ENCODE measurements around the gene WWC2. TPM values are rescaled to one million over a fixed set of nuclear protein-coding genes. Genes with fewer than 3 reads are reported as not detected.
A peak's percentile ranks its signal among the peaks of the same experiment; 100 is the strongest.

The WWC2 gene
- total and polyA plus RNA-seq, 2 experiments from 2014 or later: 50.5 to 74.2 TPM

DNA sequence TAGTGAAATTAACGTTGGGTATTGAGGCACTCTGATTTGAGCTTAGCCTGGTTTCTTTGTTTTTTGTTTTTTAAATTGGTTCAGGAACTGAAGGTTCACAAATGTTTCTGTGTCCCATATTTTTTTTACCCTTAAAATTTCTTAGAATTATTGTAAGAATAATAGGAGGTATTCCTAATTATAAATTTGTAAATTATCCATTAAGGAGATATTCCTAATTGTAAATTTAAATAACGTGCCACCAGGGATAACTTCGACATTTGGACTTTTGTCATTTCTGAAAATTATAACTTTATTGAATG, 1.2 kb downstream of the WWC2 start:
- Histone ChIP-seq H3K27ac (ENCODE audit: low read depth) (peak overlapping the region; percentile 75), H3K36me3 (ENCODE audit: insufficient read depth) (no peaks in the 10 kb centered on the region), H2AFZ (no peak overlapping the region), H3K4me1 (ENCODE audit: insufficient read depth) (peaks cover 46% of the 10 kb centered on the region), H3F3A (replicated peaks; ENCODE audit: low read depth) (no peaks in the 10 kb centered on the region), H3K9me2 (ENCODE audit: insufficient read depth) (no peaks in the 10 kb centered on the region), H3K4me3 (peak overlapping the region; percentile 88), H3K27me3 (ENCODE audit: insufficient read depth) (peaks cover 13% of the 10 kb centered on the region), H4K20me1 (replicated peaks; ENCODE audit: insufficient read depth) (peaks cover 19% of the 10 kb centered on the region), H3K4me2 (peak overlapping the region; percentile 80), H3K79me2 (replicated peaks; ENCODE audit: insufficient read depth) (peaks cover 54% of the 10 kb centered on the region)
- Mint-ChIP-seq H3K27me3 (ENCODE audit: insufficient read depth, low read depth, poor library complexity) (peaks cover 18% of the 10 kb centered on the region), H3K4me1 (peaks cover 51% of the 10 kb centered on the region), H3K4me3 (peak overlapping the region; percentile 87), H3K9me3 (no peaks in the 10 kb centered on the region), H3K27ac (no peak overlapping the region), H3K36me3 (ENCODE audit: low read depth) (no peaks in the 10 kb centered on the region; the same call in 2 of the 3 replicates)
- TF ChIP-seq NANOG (IDR thresholded peaks at IDR 0.05; ENCODE audit: borderline replicate concordance) (no peak), ZNF331 (CRISPR knock-in tag; IDR thresholded peaks at IDR 0.05; ENCODE audit: low read depth) (no peak), ETS1 (IDR thresholded peaks at IDR 0.05) (no peak), EZH2phosphoT487 (IDR thresholded peaks at IDR 0.05; ENCODE audit: unreplicated experiment) (no peak), STAT1 (IDR thresholded peaks at IDR 0.05; ENCODE audit: unreplicated experiment) (no peak), POLR2AphosphoS5 (IDR thresholded peaks at IDR 0.05; ENCODE audit: low read depth) (no peak), JUNB (IDR thresholded peaks at IDR 0.05; ENCODE audit: unreplicated experiment) (no peak)
- TF ChIP-seq, protein P1, sequence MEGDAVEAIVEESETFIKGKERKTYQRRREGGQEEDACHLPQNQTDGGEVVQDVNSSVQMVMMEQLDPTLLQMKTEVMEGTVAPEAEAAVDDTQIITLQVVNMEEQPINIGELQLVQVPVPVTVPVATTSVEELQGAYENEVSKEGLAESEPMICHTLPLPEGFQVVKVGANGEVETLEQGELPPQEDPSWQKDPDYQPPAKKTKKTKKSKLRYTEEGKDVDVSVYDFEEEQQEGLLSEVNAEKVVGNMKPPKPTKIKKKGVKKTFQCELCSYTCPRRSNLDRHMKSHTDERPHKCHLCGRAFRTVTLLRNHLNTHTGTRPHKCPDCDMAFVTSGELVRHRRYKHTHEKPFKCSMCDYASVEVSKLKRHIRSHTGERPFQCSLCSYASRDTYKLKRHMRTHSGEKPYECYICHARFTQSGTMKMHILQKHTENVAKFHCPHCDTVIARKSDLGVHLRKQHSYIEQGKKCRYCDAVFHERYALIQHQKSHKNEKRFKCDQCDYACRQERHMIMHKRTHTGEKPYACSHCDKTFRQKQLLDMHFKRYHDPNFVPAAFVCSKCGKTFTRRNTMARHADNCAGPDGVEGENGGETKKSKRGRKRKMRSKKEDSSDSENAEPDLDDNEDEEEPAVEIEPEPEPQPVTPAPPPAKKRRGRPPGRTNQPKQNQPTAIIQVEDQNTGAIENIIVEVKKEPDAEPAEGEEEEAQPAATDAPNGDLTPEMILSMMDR (conservative IDR thresholded peaks at IDR 0.05; ENCODE audit: low read depth in 2 of 2): no peak
- TF ChIP-seq, protein P2, sequence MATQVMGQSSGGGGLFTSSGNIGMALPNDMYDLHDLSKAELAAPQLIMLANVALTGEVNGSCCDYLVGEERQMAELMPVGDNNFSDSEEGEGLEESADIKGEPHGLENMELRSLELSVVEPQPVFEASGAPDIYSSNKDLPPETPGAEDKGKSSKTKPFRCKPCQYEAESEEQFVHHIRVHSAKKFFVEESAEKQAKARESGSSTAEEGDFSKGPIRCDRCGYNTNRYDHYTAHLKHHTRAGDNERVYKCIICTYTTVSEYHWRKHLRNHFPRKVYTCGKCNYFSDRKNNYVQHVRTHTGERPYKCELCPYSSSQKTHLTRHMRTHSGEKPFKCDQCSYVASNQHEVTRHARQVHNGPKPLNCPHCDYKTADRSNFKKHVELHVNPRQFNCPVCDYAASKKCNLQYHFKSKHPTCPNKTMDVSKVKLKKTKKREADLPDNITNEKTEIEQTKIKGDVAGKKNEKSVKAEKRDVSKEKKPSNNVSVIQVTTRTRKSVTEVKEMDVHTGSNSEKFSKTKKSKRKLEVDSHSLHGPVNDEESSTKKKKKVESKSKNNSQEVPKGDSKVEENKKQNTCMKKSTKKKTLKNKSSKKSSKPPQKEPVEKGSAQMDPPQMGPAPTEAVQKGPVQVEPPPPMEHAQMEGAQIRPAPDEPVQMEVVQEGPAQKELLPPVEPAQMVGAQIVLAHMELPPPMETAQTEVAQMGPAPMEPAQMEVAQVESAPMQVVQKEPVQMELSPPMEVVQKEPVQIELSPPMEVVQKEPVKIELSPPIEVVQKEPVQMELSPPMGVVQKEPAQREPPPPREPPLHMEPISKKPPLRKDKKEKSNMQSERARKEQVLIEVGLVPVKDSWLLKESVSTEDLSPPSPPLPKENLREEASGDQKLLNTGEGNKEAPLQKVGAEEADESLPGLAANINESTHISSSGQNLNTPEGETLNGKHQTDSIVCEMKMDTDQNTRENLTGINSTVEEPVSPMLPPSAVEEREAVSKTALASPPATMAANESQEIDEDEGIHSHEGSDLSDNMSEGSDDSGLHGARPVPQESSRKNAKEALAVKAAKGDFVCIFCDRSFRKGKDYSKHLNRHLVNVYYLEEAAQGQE (IDR thresholded peaks at IDR 0.05; ENCODE audit: unreplicated experiment): no peak
- DNase-seq (ENCODE audit: low spot score) (no peak), ATAC-seq (no peak)

DNA sequence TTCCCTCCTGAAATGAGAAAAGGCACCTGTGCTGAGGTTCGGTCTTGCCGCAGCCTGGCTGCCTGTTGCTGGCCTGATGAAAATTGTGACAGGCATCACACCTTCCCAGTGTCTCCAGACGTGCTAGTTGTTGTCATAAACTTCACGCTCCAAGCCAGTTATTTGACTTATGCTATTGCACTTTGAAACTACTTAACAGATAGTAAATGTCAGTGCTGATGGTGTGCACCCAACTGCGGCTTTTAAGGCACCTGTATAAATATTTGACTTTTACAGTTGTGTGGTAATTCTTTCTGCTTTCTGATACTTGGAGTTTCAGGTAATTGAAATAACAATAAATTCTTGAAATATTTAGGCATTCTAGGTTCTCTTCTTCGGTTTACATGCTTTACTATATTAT, 1.8 kb downstream of the WWC2 start:
- no peaks in the 10 kb centered on the region for H3K9me2 ChIP-seq (ENCODE audit: insufficient read depth)
- TF ChIP-seq POLR2AphosphoS5 (IDR thresholded peaks at IDR 0.05; ENCODE audit: low read depth): no peak
- TF ChIP-seq, protein P3, sequence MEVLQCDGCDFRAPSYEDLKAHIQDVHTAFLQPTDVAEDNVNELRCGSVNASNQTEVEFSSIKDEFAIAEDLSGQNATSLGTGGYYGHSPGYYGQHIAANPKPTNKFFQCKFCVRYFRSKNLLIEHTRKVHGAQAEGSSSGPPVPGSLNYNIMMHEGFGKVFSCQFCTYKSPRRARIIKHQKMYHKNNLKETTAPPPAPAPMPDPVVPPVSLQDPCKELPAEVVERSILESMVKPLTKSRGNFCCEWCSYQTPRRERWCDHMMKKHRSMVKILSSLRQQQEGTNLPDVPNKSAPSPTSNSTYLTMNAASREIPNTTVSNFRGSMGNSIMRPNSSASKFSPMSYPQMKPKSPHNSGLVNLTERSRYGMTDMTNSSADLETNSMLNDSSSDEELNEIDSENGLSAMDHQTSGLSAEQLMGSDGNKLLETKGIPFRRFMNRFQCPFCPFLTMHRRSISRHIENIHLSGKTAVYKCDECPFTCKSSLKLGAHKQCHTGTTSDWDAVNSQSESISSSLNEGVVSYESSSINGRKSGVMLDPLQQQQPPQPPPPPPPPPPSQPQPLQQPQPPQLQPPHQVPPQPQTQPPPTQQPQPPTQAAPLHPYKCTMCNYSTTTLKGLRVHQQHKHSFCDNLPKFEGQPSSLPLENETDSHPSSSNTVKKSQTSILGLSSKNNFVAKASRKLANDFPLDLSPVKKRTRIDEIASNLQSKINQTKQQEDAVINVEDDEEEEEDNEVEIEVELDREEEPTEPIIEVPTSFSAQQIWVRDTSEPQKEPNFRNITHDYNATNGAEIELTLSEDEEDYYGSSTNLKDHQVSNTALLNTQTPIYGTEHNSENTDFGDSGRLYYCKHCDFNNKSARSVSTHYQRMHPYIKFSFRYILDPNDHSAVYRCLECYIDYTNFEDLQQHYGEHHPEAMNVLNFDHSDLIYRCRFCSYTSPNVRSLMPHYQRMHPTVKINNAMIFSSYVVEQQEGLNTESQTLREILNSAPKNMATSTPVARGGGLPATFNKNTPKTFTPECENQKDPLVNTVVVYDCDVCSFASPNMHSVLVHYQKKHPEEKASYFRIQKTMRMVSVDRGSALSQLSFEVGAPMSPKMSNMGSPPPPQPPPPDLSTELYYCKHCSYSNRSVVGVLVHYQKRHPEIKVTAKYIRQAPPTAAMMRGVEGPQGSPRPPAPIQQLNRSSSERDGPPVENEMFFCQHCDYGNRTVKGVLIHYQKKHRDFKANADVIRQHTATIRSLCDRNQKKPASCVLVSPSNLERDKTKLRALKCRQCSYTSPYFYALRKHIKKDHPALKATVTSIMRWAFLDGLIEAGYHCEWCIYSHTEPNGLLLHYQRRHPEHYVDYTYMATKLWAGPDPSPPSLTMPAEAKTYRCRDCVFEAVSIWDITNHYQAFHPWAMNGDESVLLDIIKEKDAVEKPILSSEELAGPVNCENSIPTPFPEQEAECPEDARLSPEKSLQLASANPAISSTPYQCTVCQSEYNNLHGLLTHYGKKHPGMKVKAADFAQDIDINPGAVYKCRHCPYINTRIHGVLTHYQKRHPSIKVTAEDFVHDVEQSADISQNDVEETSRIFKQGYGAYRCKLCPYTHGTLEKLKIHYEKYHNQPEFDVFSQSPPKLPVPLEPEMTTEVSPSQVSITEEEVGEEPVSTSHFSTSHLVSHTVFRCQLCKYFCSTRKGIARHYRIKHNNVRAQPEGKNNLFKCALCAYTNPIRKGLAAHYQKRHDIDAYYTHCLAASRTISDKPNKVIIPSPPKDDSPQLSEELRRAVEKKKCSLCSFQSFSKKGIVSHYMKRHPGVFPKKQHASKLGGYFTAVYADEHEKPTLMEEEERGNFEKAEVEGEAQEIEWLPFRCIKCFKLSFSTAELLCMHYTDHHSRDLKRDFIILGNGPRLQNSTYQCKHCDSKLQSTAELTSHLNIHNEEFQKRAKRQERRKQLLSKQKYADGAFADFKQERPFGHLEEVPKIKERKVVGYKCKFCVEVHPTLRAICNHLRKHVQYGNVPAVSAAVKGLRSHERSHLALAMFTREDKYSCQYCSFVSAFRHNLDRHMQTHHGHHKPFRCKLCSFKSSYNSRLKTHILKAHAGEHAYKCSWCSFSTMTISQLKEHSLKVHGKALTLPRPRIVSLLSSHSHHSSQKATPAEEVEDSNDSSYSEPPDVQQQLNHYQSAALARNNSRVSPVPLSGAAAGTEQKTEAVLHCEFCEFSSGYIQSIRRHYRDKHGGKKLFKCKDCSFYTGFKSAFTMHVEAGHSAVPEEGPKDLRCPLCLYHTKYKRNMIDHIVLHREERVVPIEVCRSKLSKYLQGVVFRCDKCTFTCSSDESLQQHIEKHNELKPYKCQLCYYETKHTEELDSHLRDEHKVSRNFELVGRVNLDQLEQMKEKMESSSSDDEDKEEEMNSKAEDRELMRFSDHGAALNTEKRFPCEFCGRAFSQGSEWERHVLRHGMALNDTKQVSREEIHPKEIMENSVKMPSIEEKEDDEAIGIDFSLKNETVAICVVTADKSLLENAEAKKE (CRISPR knock-in tag; IDR thresholded peaks at IDR 0.05): no peak
- H3K27ac Mint-ChIP-seq: no peak overlapping the region
- peaks cover 10% of the 10 kb centered on the region for H3K27me3 ChIP-seq (ENCODE audit: insufficient read depth)
- peaks cover 60% of the 10 kb centered on the region for H3K79me2 ChIP-seq (replicated peaks; ENCODE audit: insufficient read depth)
- peaks cover 54% of the 10 kb centered on the region for H3K4me1 Mint-ChIP-seq
- no peaks in the 10 kb centered on the region; the same call in 2 of the 3 replicates for H3K36me3 Mint-ChIP-seq (ENCODE audit: low read depth)
- H3K4me3 ChIP-seq: peak overlapping the region; percentile 88
- H3K9me3 Mint-ChIP-seq: no peaks in the 10 kb centered on the region
- DNase-seq (ENCODE audit: low spot score): no peak
- H3K4me1 ChIP-seq (ENCODE audit: insufficient read depth): peaks cover 52% of the 10 kb centered on the region
- H3K27me3 Mint-ChIP-seq (ENCODE audit: insufficient read depth, low read depth, poor library complexity): peaks cover 22% of the 10 kb centered on the region
- no peaks in the 10 kb centered on the region for H3F3A ChIP-seq (replicated peaks; ENCODE audit: low read depth)
- peak overlapping the region; percentile 87 for H3K4me3 Mint-ChIP-seq
- no peak overlapping the region for H3K27ac ChIP-seq (ENCODE audit: low read depth)
- H3K4me2 ChIP-seq: peak overlapping the region; percentile 80
- peaks cover 19% of the 10 kb centered on the region for H4K20me1 ChIP-seq (replicated peaks; ENCODE audit: insufficient read depth)
- no peak overlapping the region for H2AFZ ChIP-seq
- H3K36me3 ChIP-seq (ENCODE audit: insufficient read depth): no peaks in the 10 kb centered on the region
- ATAC-seq: no peak
